Nasal cavity respiratory epithelium epithelial cell of viscerocranial mucosa (primary cell): ENCODE results near the gene KCNK7. TPM values are rescaled to one million over a fixed set of nuclear protein-coding genes. Genes with fewer than 3 reads are reported as not detected.

Source experiments
- total RNA-seq: library from RNA; depleted of rRNA; stranded (reverse); fragments of >200 nt; gene quantifications from 2 replicates; pipeline ENCODE4 v1.2.3, GENCODE V29; 2014

KCNK7 gene
- 0.57 and 0.68 TPM in 2 replicates for total RNA-seq

GRCh38 chr11:65595543-65596281 is at the start of gene KCNK7:
Gene KCNK7 (minus strand): TSS chr11:65595800. CDS start chr11:65595772, 28 bp downstream.

GRCh38 chr11:65637794-65638419 is 42.3 kb upstream of the KCNK7 start, which contains the start of gene SIPA1:
Gene SIPA1 (plus strand): TSS chr11:65638101. CDS start chr11:65640922, 2,821 bp downstream.

GRCh38 chr11:65615229-65615949 is 19.8 kb upstream of the KCNK7 start, which contains the start of gene PCNX3:
Gene PCNX3 (plus strand): TSS chr11:65615776. CDS start chr11:65616312, 536 bp downstream.

GRCh38 chr11:65575568-65576231 is 19.9 kb downstream of the KCNK7 start, which contains the start of gene EHBP1L1:
Gene EHBP1L1 (plus strand): TSS chr11:65576053. CDS start chr11:65576303, 250 bp downstream.

GRCh38 chr11:65572356-65573051 is 23.1 kb downstream of the KCNK7 start, which contains the start of gene FAM89B:
Gene FAM89B (plus strand): TSS chr11:65572538. CDS start chr11:65572670, 132 bp downstream.

GRCh38 chr11:65569973-65570918 is 25.4 kb downstream of the KCNK7 start, which contains the start of gene ZNRD2:
Gene ZNRD2 (plus strand): TSS chr11:65570477. CDS start chr11:65570492, 15 bp downstream.

GRCh38 chr11:65558002-65558929 is 37.3 kb downstream of the KCNK7 start, which contains the start of gene LTBP3:
Gene LTBP3 (minus strand): TSS chr11:65558359. CDS start chr11:65557959, 400 bp downstream.

Other genes starting within 250 kb of the KCNK7 start
- gene TIGD3, start 241.0 kb downstream of the KCNK7 start, total RNA-seq = under 0.01 TPM in 2 replicates
- 0.57 and 0.68 TPM in 2 replicates for gene SLC25A45, start 213.2 kb downstream of the KCNK7 start, total RNA-seq
- 21.5 and 76.2 TPM in 2 replicates for gene FRMD8, start 209.2 kb downstream of the KCNK7 start, total RNA-seq
- gene NEAT1, start 173.0 kb downstream of the KCNK7 start, total RNA-seq = 50.2 and 178 TPM in 2 replicates
- 8,083 and 19,144 TPM in 2 replicates for gene MALAT1, start 96.8 kb downstream of the KCNK7 start, total RNA-seq
- gene SCYL1, start 70.7 kb downstream of the KCNK7 start, total RNA-seq = 54.1 and 70.7 TPM in 2 replicates
- 20.8 and 61.8 TPM in 2 replicates for gene LTBP3, start 37.4 kb downstream of the KCNK7 start, total RNA-seq
- 44.4 and 59.1 TPM in 2 replicates for gene ZNRD2, start 25.3 kb downstream of the KCNK7 start, total RNA-seq
- gene FAM89B, start 23.3 kb downstream of the KCNK7 start, total RNA-seq = 8.9 and 19.5 TPM in 2 replicates
- 31.4 and 54.0 TPM in 2 replicates for gene EHBP1L1, start 19.7 kb downstream of the KCNK7 start, total RNA-seq
- gene MAP3K11, start 18.4 kb upstream of the KCNK7 start, total RNA-seq = 21.2 and 40.2 TPM in 2 replicates
- 10.3 and 38.1 TPM in 2 replicates for gene PCNX3, start 20.0 kb upstream of the KCNK7 start, total RNA-seq
- 15.8 and 19.1 TPM in 2 replicates for gene SIPA1, start 42.3 kb upstream of the KCNK7 start, total RNA-seq
- gene RELA, start 67.1 kb upstream of the KCNK7 start, total RNA-seq = 15.0 and 24.8 TPM in 2 replicates
- 28.7 and 30.3 TPM in 2 replicates for gene KAT5, start 116.5 kb upstream of the KCNK7 start, total RNA-seq
- 9.0 and 11.6 TPM in 2 replicates for gene RNASEH2C, start 125.0 kb upstream of the KCNK7 start, total RNA-seq
- gene AP5B1, start 185.2 kb upstream of the KCNK7 start, total RNA-seq = 10.6 and 20.7 TPM in 2 replicates
- 19.0 and 22.2 TPM in 2 replicates for gene OVOL1, start 191.3 kb upstream of the KCNK7 start, total RNA-seq
- 0.68 and 1.2 TPM in 2 replicates for gene SNX32, start 238.2 kb upstream of the KCNK7 start, total RNA-seq